K562 (cell line): Measurements from ENCODE around the gene ACOT7. TPM values are rescaled to one million over a fixed set of nuclear protein-coding genes. Genes with fewer than 3 reads are reported as not detected.

ENCODE experiments used
- BDP1 ChIP-seq: IDR thresholded peaks from 3 replicates; pipeline ENCODE4 v1.6.1; 2011; ENCODE audit not compliant: insufficient read length, insufficient read depth
- ELF1 ChIP-seq: fragments of 200-800 bp; sonication (Bioruptor generic); IDR thresholded peaks from 2 replicates; pipeline ENCODE4 v1.6.1; 2016; ENCODE audit warnings: missing genetic modification characterization, missing compliant biosample characterization
- FOXA1 ChIP-seq: fragments of 450-650 bp; IDR thresholded peaks from 2 replicates; pipeline ENCODE4 v1.6.1; 2016; ENCODE audit warnings: mild to moderate bottlenecking, borderline replicate concordance
- GATAD2A ChIP-seq: fragments of 450-650 bp; IDR thresholded peaks from 2 replicates; pipeline ENCODE4 v1.6.1; 2017
- JUND ChIP-seq, 2 experiments: IDR thresholded peaks; 2 replicates in 1 of 2; 3 replicates in 1 of 2; pipeline ENCODE4 v1.6.1; 2011; ENCODE audit warnings: borderline replicate concordance in 2 of 2, low read depth in 2 of 2, low read length in 2 of 2, improper control_type of control experiment in 1 of 2, missing biosample characterization in 1 of 2, missing genetic modification characterization in 1 of 2, missing genetic modification reagents in 1 of 2
- KAT7 ChIP-seq: sonication (generic); formaldehyde crosslinking; IDR thresholded peaks from 2 replicates; pipeline ENCODE4 v1.8.0; 2022; ENCODE audit warnings: missing genetic modification reagents, mild to moderate bottlenecking, borderline replicate concordance
- KDM2B ChIP-seq: fragments of 250-450 bp; sonication (Bioruptor Pico); IDR thresholded peaks from 2 replicates; pipeline ENCODE4 v1.8.0; 2021; ENCODE audit warnings: mild to moderate bottlenecking, moderate library complexity
- KLF16 ChIP-seq: IDR thresholded peaks from 2 replicates; pipeline ENCODE4 v1.6.1; 2016; ENCODE audit warnings: antibody characterized with exemption
- L3MBTL2 ChIP-seq: fragments of 450-650 bp; IDR thresholded peaks from 2 replicates; pipeline ENCODE4 v1.6.1; 2016; ENCODE audit warnings: mild to moderate bottlenecking, moderate library complexity
- MBD2 ChIP-seq: sonication (generic); IDR thresholded peaks from 2 replicates; pipeline ENCODE4 v1.6.1; 2016; ENCODE audit warnings: low read depth, borderline replicate concordance
- MTA2 ChIP-seq: fragments of 450-650 bp; IDR thresholded peaks from 2 replicates; pipeline ENCODE4 v1.6.1; 2016; ENCODE audit warnings: low read depth
- MTA3 ChIP-seq: fragments of 450-650 bp; formaldehyde crosslinking; IDR thresholded peaks from 2 replicates; pipeline ENCODE4 v1.6.1; 2017; ENCODE audit warnings: mild to moderate bottlenecking, borderline replicate concordance
- NCOA4 ChIP-seq: fragments of 450-650 bp; IDR thresholded peaks from 2 replicates; pipeline ENCODE4 v1.6.1; 2018; ENCODE audit warnings: mild to moderate bottlenecking; ENCODE audit not compliant: partially characterized antibody
- NELFE ChIP-seq: IDR thresholded peaks from 2 replicates; pipeline ENCODE4 v1.6.1; 2011; ENCODE audit warnings: mild to moderate bottlenecking; ENCODE audit not compliant: insufficient read depth, insufficient read length
- POU5F1 ChIP-seq: fragments of 150-350 bp; IDR thresholded peaks from 2 replicates; pipeline ENCODE4 v1.6.1; 2014; ENCODE audit warnings: borderline replicate concordance, low read length, low read depth, mild to moderate bottlenecking; ENCODE audit not compliant: partially characterized antibody
- RCOR1 ChIP-seq, 2 experiments: IDR thresholded peaks; 2 replicates each; pipeline ENCODE4 v1.6.1; 2012; ENCODE audit warnings: low read depth in 2 of 2, low read length in 2 of 2, borderline replicate concordance in 1 of 2, improper control_type of control experiment in 1 of 2
- TEAD1 ChIP-seq, 2 experiments: fragments of 450-650 bp in 1 of 2; sonication (generic) in 1 of 2; formaldehyde crosslinking; IDR thresholded peaks; 2 replicates each; pipeline versions ENCODE4 v1.4.0 to v1.8.0; 2020 to 2022; ENCODE audit warnings: mild to moderate bottlenecking in 2 of 2, missing genetic modification reagents in 1 of 2
- TFAM ChIP-seq: fragments of 250-450 bp; sonication (Bioruptor Pico); conservative IDR thresholded peaks from 2 replicates; pipeline ENCODE4 v1.5.0; 2021; ENCODE audit warnings: mild to moderate bottlenecking, moderate library complexity
- TRIM24 ChIP-seq, 2 experiments: fragments of 450-650 bp; IDR thresholded peaks; 2 replicates each; pipeline ENCODE4 v1.6.1; 2016
- ZFP36 ChIP-seq: fragments of 150-350 bp; IDR thresholded peaks from 2 replicates; pipeline ENCODE4 v1.6.1; 2018; ENCODE audit warnings: low read length, low read depth; ENCODE audit not compliant: partially characterized antibody
- ZKSCAN8 ChIP-seq: fragments of 200-800 bp; sonication (Bioruptor generic); IDR thresholded peaks from 2 replicates; pipeline ENCODE4 v1.6.1; 2016; ENCODE audit warnings: missing genetic modification characterization, missing compliant biosample characterization
- ZNF778 ChIP-seq: fragments of 450-650 bp; formaldehyde crosslinking; IDR thresholded peaks from 2 replicates; pipeline ENCODE4 v1.4.0; 2020; ENCODE audit warnings: mild to moderate bottlenecking, moderate library complexity
- polyA plus RNA-seq, 8 experiments: library from polyadenylated mRNA; depleted of rRNA in 4 of 8; stranded (reverse) in 5 of 8; unstranded in 3 of 8; fragments of >200 nt; fragmentation: Nextera tagmentation in 2 of 8; fragmentation: Illumina TruSeq in 1 of 8; extraction: Ambion mirVana in 2 of 8; extraction: Trizol in 1 of 8; gene quantifications; 2 replicates each; pipeline versions ENCODE4 v1.2.1 to v1.2.3, GENCODE V29; 2011 to 2014; ENCODE audit warnings: inconsistent platforms in 1 of 8, missing spikeins in 1 of 8
- total RNA-seq, 7 experiments: library from RNA; depleted of rRNA in 6 of 7; stranded (reverse); fragments of >200 nt in 6 of 7; fragmentation: Illumina TruSeq in 2 of 7; extraction: Trizol in 2 of 7; gene quantifications; 2 replicates each; pipeline versions ENCODE4 v1.2.1 to v1.2.3, GENCODE V29; 2011 to 2021; ENCODE audit warnings: low replicate concordance in 1 of 7
- TF ChIP-seq, protein P1 (sequence below): conservative IDR thresholded peaks from 2 replicates; pipeline ENCODE4 v1.6.1; 2011; ENCODE audit warnings: low read depth, mild to moderate bottlenecking, low read length; ENCODE audit not compliant: control insufficient read depth

The ACOT7 gene
- total and polyA plus RNA-seq, 9 of the 15 experiments (the other 6 are each of a cell fraction or from before 2014, with no cell fraction given): 7.0 to 92.6 (median 37.2) TPM

DNA sequence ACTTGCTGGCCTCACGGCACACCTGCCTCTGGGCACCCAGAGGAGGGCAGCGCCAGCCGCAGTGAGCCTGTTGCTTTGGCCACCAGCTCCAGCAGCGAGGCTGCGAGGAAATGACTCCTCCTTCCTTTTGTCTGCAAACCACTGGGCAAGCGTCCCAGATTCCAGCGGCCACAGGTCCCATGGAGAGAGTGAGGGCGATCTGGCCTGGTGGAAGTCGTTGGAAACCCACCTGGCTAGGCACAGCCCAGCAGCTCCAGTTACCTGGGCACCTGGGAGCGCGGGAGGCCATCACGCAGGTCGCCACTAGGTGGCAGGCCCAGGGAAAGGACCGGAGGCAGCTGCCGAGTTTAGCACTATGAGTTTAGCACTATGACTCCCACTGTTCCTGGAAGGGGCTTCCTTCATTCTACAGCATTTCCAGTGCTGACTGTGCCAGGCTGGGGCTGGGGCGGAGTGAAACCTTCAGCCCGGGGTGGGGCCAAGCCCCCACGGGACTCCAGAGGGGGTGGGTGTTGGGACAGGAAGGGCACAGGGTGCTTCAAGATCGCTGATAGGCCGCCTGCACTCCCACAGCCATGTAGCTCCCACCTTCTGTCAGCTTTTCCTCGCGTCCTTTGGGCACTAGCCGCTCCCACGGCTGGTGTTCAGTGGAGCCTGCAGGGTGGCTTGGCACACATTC, 29.9 kb upstream of the ACOT7 start (continued):
- TF ChIP-seq ZKSCAN8 (CRISPR knock-in tag): no peak
- no peak for TF ChIP-seq TFAM (CRISPR knock-in tag)
- TF ChIP-seq FOXA1: no peak
- TF ChIP-seq BDP1: no peak
- no peak for TF ChIP-seq L3MBTL2
- TF ChIP-seq GATAD2A: 0 out of 2 replicates have a peak, but pooled peaks have one; percentile 29
- no peak for TF ChIP-seq MBD2
- no peak for TF ChIP-seq TRIM24 (IDR thresholded peaks at IDR 0.05)
- TF ChIP-seq POU5F1: peak; percentile 15
- TF ChIP-seq MTA2: no peak
- no peak for TF ChIP-seq NELFE
- TF ChIP-seq RCOR1 (IDR thresholded peaks at IDR 0.05; ENCODE audit: borderline replicate concordance in 1 of 2, low read depth in 2 of 2, low read length in 2 of 2): 0 out of 4 replicates have a peak, but pooled peaks of 1 of the 2 experiments have one; percentile 47
- TF ChIP-seq KDM2B (CRISPR knock-in tag): 0 out of 2 replicates have a peak, but pooled peaks have one; percentile 29
- 0 out of 2 replicates have a peak, but pooled peaks have one; percentile 32 for TF ChIP-seq MTA3
- TF ChIP-seq ZFP36: peak; percentile 20
- TF ChIP-seq JUND (IDR thresholded peaks at IDR 0.05; ENCODE audit: borderline replicate concordance, low read depth, low read length): peak; percentile 27; the same call in 1 of the 2 replicates
- no peak; the same call in 2 of the 3 replicates for TF ChIP-seq JUND (tag; IDR thresholded peaks at IDR 0.05; ENCODE audit: borderline replicate concordance, low read depth, low read length)
- no peak for TF ChIP-seq KAT7
- peak; percentile 69 for TF ChIP-seq KLF16
- TF ChIP-seq ELF1 (tag): no peak
- TF ChIP-seq, protein P1, sequence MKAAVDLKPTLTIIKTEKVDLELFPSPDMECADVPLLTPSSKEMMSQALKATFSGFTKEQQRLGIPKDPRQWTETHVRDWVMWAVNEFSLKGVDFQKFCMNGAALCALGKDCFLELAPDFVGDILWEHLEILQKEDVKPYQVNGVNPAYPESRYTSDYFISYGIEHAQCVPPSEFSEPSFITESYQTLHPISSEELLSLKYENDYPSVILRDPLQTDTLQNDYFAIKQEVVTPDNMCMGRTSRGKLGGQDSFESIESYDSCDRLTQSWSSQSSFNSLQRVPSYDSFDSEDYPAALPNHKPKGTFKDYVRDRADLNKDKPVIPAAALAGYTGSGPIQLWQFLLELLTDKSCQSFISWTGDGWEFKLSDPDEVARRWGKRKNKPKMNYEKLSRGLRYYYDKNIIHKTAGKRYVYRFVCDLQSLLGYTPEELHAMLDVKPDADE: no peak
- TF ChIP-seq NCOA4: no peak
- no peak for TF ChIP-seq TEAD1 (CRISPR knock-in tag; IDR thresholded peaks at IDR 0.05)
- no peak for TF ChIP-seq ZNF778 (CRISPR knock-in tag)
